HL-60/S4 (cell line): ENCODE measurements around the gene FBXL17.

Source experiments
- in situ Hi-C: fragments of 300-500 bp; cut with MboI; formaldehyde crosslinking; loops from 2 replicates; pipeline ENCODE4 v1.14.3; 2022; ENCODE audit warnings: low sequenced_read_pairs

Gene FBXL17

GRCh38 chr5:108375768-108376167, 6.1 kb downstream of the FBXL17 start:
- in situ Hi-C loops: no loop called here

DNA sequence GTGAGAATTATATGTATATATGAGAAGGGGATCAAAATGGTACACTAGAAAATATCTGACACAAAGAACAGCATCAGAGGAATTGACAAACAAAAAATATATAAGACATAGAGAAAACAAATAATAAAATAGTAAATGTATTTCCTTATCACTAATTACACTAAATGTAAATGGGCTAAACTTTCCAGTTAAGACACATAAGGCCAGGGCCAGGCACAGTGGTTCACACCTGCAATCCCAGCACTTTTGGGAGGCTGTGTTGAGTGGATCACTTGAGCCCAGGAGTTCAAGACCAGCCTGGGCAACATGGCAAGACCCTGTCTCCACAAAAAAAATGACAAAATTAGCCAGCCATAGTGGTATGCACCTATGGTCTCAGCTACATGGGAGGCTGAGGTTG, 8.5 kb downstream of the FBXL17 start:
- in situ Hi-C loops: no loop called here

- in situ Hi-C loops: no loop called here
These were observed 9.5 kb downstream of the FBXL17 start for GRCh38 chr5:108372369-108372768.

DNA sequence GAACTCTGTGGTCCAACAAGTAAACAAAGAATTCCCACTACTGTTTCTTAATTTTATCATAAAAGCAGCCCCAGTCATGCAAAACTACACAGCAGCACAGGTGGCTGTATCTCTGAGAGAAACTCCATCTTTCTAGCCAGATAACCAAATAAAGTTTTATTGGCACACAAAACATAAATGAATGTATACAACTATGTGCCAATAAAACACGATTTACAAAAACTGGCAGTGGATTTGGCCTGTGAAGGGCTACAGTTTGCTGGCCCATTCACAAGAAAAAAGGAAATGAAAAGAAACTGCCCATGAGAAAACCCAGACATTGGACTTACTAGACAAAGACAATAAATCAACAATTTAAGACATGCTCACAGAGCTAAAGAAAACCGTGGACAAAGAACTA, 10.6 kb downstream of the FBXL17 start:
- in situ Hi-C loops: no loop called here

DNA sequence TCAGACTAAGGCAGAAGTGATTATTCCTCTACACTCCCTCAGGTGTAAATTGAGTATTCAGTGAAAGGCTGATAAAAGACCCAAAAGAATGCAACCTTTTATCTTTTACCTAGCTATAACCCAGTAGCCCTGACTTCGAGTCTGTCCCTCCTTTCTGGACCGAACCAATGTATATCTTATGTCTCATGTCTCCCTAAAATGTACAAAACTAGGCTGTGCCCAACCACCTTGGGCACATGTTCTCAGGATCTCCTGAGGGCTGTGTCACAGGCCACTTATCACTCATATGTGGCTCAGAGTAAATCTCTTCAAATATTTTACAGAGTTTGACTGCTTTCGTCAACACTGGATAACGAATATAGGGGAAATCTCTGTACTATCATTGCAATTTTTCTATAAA, 12.7 kb downstream of the FBXL17 start:
- in situ Hi-C loops: no loop called here

DNA sequence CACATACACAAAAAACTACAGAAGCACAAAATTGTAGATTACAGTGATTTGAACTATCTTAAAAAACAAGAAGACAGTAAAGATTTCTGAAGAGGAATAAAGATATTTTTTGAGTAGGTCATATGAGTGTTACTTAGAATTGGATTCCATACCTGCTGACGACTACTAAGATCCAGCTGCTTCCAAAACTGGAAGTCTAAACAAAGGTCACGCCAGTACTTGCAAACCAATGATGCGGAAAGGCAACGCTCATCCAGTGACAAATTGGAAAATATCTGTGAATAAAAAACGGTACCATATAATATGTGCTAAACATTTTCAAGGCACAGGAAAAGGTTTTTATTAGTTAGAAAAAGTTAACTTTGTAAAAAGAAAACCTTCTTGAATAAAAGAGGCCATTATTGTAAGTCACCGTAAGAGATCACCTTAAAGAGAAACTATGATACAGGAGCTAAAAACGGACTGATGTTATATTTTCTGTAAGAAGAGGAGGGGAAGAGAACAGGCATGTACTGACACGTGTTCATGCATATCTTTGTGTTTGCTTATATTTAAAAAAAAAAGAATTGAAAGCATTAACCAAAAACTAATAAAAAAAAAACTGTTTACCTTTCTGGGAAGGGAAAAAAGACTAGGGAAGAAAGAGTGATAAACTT, 14.1 kb downstream of the FBXL17 start:
- in situ Hi-C loops: no loop called here

DNA sequence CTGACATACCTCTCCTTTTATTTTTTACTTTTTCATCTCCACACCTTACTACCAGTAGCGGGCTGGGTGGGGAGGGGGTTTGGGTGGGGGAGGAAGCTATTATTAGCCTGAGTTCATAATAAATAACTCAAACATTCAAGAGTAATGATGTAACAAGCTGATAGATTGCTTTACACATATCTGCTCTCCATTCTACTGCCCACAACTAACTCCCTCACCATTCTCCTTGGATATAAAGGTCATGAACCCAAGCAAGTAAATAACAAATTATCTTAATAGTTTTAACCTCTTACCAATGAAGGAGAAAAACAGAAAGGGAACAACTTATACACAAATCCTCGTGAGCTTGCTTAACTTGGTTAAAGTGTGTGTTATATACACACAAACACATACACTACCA, 15.4 kb downstream of the FBXL17 start:
- in situ Hi-C loops: no loop called here

DNA sequence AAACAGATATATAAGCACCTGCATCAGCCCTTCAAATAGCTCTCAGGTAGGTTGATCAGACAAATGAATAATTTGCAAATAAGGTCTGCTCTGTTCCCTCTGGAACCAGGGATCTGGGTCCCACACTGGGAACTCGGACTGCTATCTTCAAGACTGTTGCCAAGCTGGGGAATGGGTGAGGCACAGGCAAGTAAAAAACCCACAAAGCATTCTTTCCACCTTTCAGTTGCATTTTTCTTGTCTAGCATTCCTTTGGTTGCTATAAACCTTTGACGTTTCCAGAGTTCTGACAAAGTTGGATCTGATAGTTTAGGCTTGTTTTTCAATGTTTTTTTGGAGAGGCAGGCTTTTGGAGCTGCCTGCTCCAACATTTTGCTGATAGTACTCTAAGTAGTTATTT, 20.1 kb downstream of the FBXL17 start:
- in situ Hi-C loops: no loop called here

GRCh38 chr5:108361239-108361638, 20.7 kb downstream of the FBXL17 start:
- in situ Hi-C loops: no loop called here

- in situ Hi-C loops: no loop called here
These were observed 21.6 kb downstream of the FBXL17 start for GRCh38 chr5:108360280-108360679.

- in situ Hi-C loops: no loop called here
These were observed 25.6 kb downstream of the FBXL17 start for GRCh38 chr5:108356286-108356685.

DNA sequence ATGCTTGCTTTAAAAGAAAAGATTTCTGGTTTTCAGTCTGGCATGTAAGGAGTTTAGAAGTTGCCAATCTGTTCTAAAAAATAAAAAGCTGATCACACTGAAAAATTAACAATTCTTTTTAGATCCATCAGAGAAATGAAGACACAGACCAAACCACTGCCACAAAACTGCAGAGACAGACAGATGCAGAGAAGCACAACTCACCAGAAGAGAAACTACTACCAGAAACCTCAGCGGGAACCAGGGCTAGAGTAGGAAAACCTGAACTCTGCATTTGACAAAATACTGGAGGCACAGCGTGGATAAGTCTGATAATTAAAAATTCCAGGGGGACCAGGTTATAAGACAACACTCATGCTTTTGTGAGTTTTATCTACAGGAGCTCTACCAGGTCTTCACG, 28.8 kb downstream of the FBXL17 start:
- in situ Hi-C loops: no loop called here

GRCh38 chr5:108345541-108346171, 36.2 kb downstream of the FBXL17 start:
- in situ Hi-C loops: no loop called here

DNA sequence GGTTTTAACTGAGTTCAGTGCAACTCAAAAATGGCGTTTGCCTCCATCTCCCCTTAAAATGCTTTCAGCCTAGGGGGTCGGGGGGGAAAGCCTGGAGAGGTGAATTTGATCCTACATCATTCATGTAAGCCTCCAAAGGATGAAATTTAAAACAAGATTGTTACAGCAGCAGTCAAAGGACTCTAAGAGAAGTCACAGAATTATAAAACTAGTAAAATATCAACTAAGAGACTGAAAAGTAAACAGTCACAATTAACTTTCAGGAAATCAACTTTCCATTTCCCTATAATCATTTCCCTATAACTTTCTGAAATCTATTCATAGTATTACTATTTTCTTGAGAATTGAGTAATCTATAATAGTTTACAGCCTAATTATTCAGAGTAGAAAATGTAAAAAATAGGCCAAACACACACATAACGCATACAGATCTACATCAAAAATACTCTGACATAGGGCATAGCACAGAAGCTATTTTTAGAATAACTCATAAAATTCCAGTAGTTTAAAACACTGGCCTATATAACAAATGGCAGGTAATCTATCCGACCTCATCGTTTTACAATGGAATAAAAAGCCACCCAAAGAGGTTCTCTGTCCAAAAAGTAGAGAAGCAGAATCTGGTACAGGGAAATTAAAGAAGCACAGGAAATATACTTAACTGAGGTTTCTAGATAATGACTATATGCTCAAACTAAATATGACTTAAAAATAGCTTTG, 37.6 kb downstream of the FBXL17 start:
- in situ Hi-C loops: no loop called here

- in situ Hi-C loops: no loop called here
These were observed 40.0 kb downstream of the FBXL17 start for GRCh38 chr5:108341866-108342265.

DNA sequence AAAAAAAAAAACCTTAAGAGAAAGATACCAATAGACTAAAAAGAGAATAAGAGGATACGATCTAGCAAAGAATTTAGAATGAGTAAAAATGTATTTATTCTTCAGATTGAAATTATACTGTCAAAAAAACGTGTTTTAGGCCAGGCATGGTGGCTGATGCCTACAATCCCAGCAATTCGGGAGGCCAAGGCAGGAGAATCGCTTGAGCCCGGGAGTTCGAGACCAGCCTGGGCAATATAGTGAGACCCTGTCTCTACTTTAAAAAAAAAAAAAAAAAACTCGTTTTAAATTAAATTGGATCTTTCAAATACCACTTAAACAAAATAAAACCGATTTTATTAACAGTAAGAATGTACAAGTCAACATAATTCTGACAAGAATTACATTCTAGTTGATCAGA, 41.8 kb downstream of the FBXL17 start:
- in situ Hi-C loops: no loop called here

GRCh38 chr5:108339220-108339619, 42.7 kb downstream of the FBXL17 start:
- in situ Hi-C loops: no loop called here

GRCh38 chr5:108334225-108334624, 47.7 kb downstream of the FBXL17 start:
- in situ Hi-C loops: no loop called here

- in situ Hi-C loops: no loop called here
These were observed 54.9 kb downstream of the FBXL17 start for GRCh38 chr5:108326982-108327381.

- in situ Hi-C loops: no loop called here
These were observed 57.0 kb downstream of the FBXL17 start for GRCh38 chr5:108324886-108325285.

DNA sequence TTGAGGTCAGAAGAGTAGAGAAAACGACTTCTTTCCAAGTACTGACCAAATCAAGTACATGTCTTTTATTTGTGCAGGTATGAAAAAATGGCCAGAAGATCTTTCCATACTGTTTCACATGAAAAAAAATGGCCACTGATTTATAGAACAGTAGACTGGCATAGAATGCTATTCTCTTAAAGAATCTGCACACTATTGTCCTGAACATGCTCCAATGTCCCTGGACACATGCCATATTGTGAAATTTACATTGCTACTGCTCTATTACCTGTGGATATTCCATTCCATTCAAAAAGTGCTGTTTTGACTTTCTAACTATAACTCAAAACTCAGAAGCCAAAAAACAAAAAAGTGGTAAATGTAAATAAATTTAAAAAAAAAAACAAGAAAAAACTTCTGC, 60.6 kb downstream of the FBXL17 start:
- in situ Hi-C loops: no loop called here

GRCh38 chr5:108320231-108320630, 61.7 kb downstream of the FBXL17 start:
- in situ Hi-C loops: no loop called here
